Fibroblast of lung (primary cell): Measurements from ENCODE around the gene SLC7A5. TPM values are rescaled to one million over a fixed set of nuclear protein-coding genes. Genes with fewer than 3 reads are reported as not detected.

Experiments used
- DNase-seq, 2 donors: peaks; one replicate each; pipeline versions ENCODE4 v3.0.0 to v3.0.0-alpha.2; 2010; ENCODE audit warnings: low read depth in 2 of 2
- H2AFZ ChIP-seq: 2 replicates; pipeline ENCODE4 v1.5.1; 2012; ENCODE audit warnings: low read length, control low read depth, inconsistent platforms
- H3K27ac ChIP-seq: 2 replicates; pipeline ENCODE4 v1.5.1; 2011; ENCODE audit warnings: low read length, control low read depth; ENCODE audit not compliant: insufficient read depth
- H3K27me3 ChIP-seq: 2 replicates; pipeline ENCODE4 v1.5.1; 2011; ENCODE audit warnings: mild to moderate bottlenecking, low read length; ENCODE audit not compliant: control insufficient read depth, insufficient read depth
- H3K36me3 ChIP-seq: 2 replicates; pipeline ENCODE4 v1.5.1; 2011; ENCODE audit warnings: low read length; ENCODE audit not compliant: control insufficient read depth, insufficient read depth
- H3K4me1 ChIP-seq: 2 replicates; pipeline ENCODE4 v1.5.1; 2011; ENCODE audit warnings: low read length; ENCODE audit not compliant: control insufficient read depth, insufficient read depth; ENCODE audit errors: extremely low read depth
- H3K4me2 ChIP-seq: 2 replicates; pipeline ENCODE4 v1.5.1; 2011; ENCODE audit warnings: low read length, control low read depth; ENCODE audit not compliant: insufficient read depth; ENCODE audit errors: extremely low read depth
- H3K4me3 ChIP-seq, 4 experiments: fragments of 200-600 bp in 1 of 4; sonication (generic) in 1 of 4; replicated peaks in 1 of 4; 2 replicates each; pipeline ENCODE4 v1.5.1; 2011 to 2016; ENCODE audit warnings: low read length in 4 of 4, low read depth in 3 of 4, mild to moderate bottlenecking in 3 of 4, control low read depth in 2 of 4, inconsistent platforms in 1 of 4, mixed read lengths in 1 of 4; ENCODE audit not compliant: insufficient read depth in 1 of 4; ENCODE audit errors: control extremely low read depth in 1 of 4
- H3K79me2 ChIP-seq: 2 replicates; pipeline ENCODE4 v1.5.1; 2012; ENCODE audit warnings: mild to moderate bottlenecking, low read length, inconsistent platforms; ENCODE audit not compliant: control insufficient read depth, insufficient read depth
- H3K9ac ChIP-seq: 2 replicates; pipeline ENCODE4 v1.5.1; 2011; ENCODE audit warnings: mild to moderate bottlenecking, low read length, control low read depth; ENCODE audit not compliant: insufficient read depth
- H3K9me3 ChIP-seq: 2 replicates; pipeline ENCODE4 v1.5.1; 2012; ENCODE audit warnings: low read depth, low read length; ENCODE audit not compliant: control insufficient read depth, insufficient read depth
- H4K20me1 ChIP-seq: 2 replicates; pipeline ENCODE4 v1.5.1; 2011; ENCODE audit warnings: low read length; ENCODE audit not compliant: control insufficient read depth, insufficient read depth; ENCODE audit errors: extremely low read depth
- EZH2 ChIP-seq: IDR thresholded peaks from 2 replicates; pipeline ENCODE4 v1.5.1; 2012; ENCODE audit warnings: low read length, control low read depth, mild to moderate bottlenecking; ENCODE audit errors: missing control alignments
- polyA plus RNA-seq, 2 donors: library from polyadenylated mRNA; depleted of rRNA in 1 of 2; stranded (reverse) in 1 of 2; unstranded in 1 of 2; fragments of >200 nt; gene quantifications; 2 replicates each; pipeline ENCODE4 v1.2.1, GENCODE V29; 2011 to 2012; ENCODE audit warnings: missing spikeins in 1 of 2
- total RNA-seq: library from RNA; depleted of rRNA; stranded (reverse); fragments of >200 nt; gene quantifications from 2 replicates; pipeline ENCODE4 v1.2.1, GENCODE V29; 2014
- TF ChIP-seq, protein P1 (sequence below), 2 donors: IDR thresholded peaks in 1 of 2; conservative IDR thresholded peaks in 1 of 2; 1 replicate in 1 of 2; 2 replicates in 1 of 2; pipeline ENCODE4 v1.5.1; 2011 to 2012; ENCODE audit warnings: low read length in 2 of 2, control low read depth in 1 of 2, inconsistent platforms in 1 of 2, low read depth in 1 of 2, mild to moderate bottlenecking in 1 of 2

Gene SLC7A5
- total and polyA plus RNA-seq, 2 donors (not counting 1 experiment from before 2014, with no cell fraction given) = 5.2 to 38.3 TPM

DNA sequence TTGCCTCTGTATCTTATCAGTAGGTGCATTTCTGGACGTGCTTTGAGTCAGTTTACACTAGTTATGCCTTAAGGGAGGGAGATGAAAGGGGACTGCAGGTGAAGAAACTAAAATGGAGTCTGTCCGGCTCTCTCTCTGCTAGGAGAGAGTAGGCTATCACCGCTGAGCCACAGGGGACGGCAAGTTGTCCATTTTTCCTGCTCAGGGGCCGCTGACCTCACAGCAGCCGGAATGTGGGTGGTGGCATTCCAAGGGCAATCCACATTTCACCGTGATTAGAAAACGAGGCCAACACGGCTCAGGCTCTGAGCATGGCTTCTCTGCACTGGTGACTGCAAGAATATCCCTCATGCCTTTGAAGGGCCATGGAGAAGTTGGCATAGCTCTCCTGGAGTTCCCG is 84.5 kb downstream of the SLC7A5 start:
- H3K9ac ChIP-seq = no peak overlapping the region
- H3K4me3 ChIP-seq = no peak overlapping the region
- no peak overlapping the region for H3K4me2 ChIP-seq
- peak in 1 of 2 donors; percentile 72 for DNase-seq
- H3K9me3 ChIP-seq = no peaks in the 10 kb centered on the region
- H3K79me2 ChIP-seq = no peaks in the 10 kb centered on the region
- no peaks in the 10 kb centered on the region for H3K27me3 ChIP-seq
- H2AFZ ChIP-seq = no peak overlapping the region
- no peak overlapping the region for H3K27ac ChIP-seq
- peaks cover 3% of the 10 kb centered on the region for H3K4me1 ChIP-seq
- H4K20me1 ChIP-seq = no peaks in the 10 kb centered on the region
- no peaks in the 10 kb centered on the region for H3K36me3 ChIP-seq
- TF ChIP-seq EZH2 = no peak
- TF ChIP-seq, protein P1, sequence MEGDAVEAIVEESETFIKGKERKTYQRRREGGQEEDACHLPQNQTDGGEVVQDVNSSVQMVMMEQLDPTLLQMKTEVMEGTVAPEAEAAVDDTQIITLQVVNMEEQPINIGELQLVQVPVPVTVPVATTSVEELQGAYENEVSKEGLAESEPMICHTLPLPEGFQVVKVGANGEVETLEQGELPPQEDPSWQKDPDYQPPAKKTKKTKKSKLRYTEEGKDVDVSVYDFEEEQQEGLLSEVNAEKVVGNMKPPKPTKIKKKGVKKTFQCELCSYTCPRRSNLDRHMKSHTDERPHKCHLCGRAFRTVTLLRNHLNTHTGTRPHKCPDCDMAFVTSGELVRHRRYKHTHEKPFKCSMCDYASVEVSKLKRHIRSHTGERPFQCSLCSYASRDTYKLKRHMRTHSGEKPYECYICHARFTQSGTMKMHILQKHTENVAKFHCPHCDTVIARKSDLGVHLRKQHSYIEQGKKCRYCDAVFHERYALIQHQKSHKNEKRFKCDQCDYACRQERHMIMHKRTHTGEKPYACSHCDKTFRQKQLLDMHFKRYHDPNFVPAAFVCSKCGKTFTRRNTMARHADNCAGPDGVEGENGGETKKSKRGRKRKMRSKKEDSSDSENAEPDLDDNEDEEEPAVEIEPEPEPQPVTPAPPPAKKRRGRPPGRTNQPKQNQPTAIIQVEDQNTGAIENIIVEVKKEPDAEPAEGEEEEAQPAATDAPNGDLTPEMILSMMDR (conservative IDR thresholded peaks at IDR 0.05 in 1 of 2, IDR thresholded peaks at IDR 0.05 in 1 of 2; ENCODE audit: low read depth in 1 of 2, low read length in 2 of 2) = no peak

- Histone ChIP-seq H3K9me3 (no peaks in the 10 kb centered on the region), H3K4me1 (peaks cover 10% of the 10 kb centered on the region), H3K27me3 (no peaks in the 10 kb centered on the region), H3K27ac (no peak overlapping the region), H3K36me3 (no peaks in the 10 kb centered on the region), H3K4me2 (no peak overlapping the region), H4K20me1 (no peaks in the 10 kb centered on the region), H3K9ac (no peak overlapping the region), H3K4me3 (no peak overlapping the region), H3K79me2 (no peaks in the 10 kb centered on the region), H2AFZ (no peak overlapping the region)
- no peak for DNase-seq
- TF ChIP-seq, protein P1 (conservative IDR thresholded peaks at IDR 0.05 in 1 of 2, IDR thresholded peaks at IDR 0.05 in 1 of 2; ENCODE audit: low read depth in 1 of 2, low read length in 2 of 2) = no peak
- TF ChIP-seq EZH2 = no peak
Measured at GRCh38 chr16:87782033-87782432, 87.3 kb downstream of the SLC7A5 start.

DNA sequence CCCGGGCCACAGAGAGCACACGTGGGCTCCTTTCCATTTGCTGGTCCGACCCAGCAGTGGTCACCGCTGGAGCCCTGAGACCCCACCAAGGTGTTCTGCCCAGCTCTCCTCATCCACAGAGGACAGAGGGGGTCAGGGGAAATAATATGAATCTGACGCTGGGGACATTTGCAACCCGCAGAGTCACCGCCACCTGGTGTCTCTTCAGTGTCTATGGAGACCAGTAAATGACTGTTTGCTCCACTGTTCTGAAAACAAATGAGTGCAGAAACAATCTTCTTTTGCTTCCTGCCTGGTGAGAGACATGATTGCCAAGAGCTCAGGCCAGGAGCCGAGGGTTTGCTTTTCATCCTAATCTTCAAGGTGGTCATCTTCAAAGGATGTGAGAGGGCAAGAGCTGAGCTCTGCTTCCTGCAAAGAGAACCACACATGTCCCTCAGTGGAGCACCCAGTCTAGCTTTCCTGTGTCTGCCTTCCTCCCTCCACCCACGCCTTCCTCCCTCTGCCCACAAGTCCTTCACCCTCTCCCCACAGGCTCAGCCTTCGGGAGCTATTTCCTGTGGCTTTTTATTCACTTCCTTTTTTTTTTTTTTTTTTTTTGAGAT is 88.8 kb downstream of the SLC7A5 start:
- Histone ChIP-seq H3K9ac (no peak overlapping the region), H3K4me1 (peaks cover 10% of the 10 kb centered on the region), H4K20me1 (no peaks in the 10 kb centered on the region), H2AFZ (peak overlapping the region; percentile 90), H3K36me3 (no peaks in the 10 kb centered on the region), H3K79me2 (no peaks in the 10 kb centered on the region), H3K4me2 (no peak overlapping the region), H3K27ac (no peak overlapping the region), H3K9me3 (no peaks in the 10 kb centered on the region), H3K4me3 (no peak overlapping the region), H3K27me3 (no peaks in the 10 kb centered on the region)
- TF ChIP-seq, protein P1 (conservative IDR thresholded peaks at IDR 0.05 in 1 of 2, IDR thresholded peaks at IDR 0.05 in 1 of 2; ENCODE audit: low read depth in 1 of 2, low read length in 2 of 2) = no peak
- no peak for TF ChIP-seq EZH2
- DNase-seq = peak in 1 of 2 donors; percentile 79

Other genes starting within 250 kb of the SLC7A5 start
- 17.8 and 18.5 TPM in 2 replicates for gene KLHDC4, start 103.5 kb downstream of the SLC7A5 start, total RNA-seq
- 7.3 and 13.8 TPM in 2 replicates for gene KLHDC4, start 103.5 kb downstream of the SLC7A5 start, polyA plus RNA-seq
- gene CA5A, start 67.0 kb upstream of the SLC7A5 start, total RNA-seq = not detected in 2 replicates
- gene CA5A, start 67.0 kb upstream of the SLC7A5 start, polyA plus RNA-seq = not detected in 2 replicates
- 28.0 and 31.0 TPM in 2 replicates for gene BANP, start 81.9 kb upstream of the SLC7A5 start, total RNA-seq
- gene BANP, start 81.9 kb upstream of the SLC7A5 start, polyA plus RNA-seq = 9.3 and 12.2 TPM in 2 replicates